Putamen (tissue), 1 donor: ENCODE data around the gene SNTG2.

Source experiments
- DNase-seq: peaks from one replicate; pipeline ENCODE4 v3.0.0-alpha.2; 2016; ENCODE audit warnings: low spot score

SNTG2 gene

GRCh38 chr2:1147873-1148612 lies 197.4 kb downstream of the SNTG2 start:
- DNase-seq, result no peak

GRCh38 chr2:1150724-1151511 lies 200.3 kb downstream of the SNTG2 start:
- DNase-seq, result no peak

- DNase-seq, result no peak
Measured at GRCh38 chr2:1152375-1152774, 201.7 kb downstream of the SNTG2 start.

GRCh38 chr2:1153920-1154319 lies 203.3 kb downstream of the SNTG2 start:
- DNase-seq, result no peak

- DNase-seq, result no peak
Measured at GRCh38 chr2:1154710-1155594, 204.3 kb downstream of the SNTG2 start.

- DNase-seq, result no peak
Measured at GRCh38 chr2:1156059-1156458, 205.4 kb downstream of the SNTG2 start.

- DNase-seq, result no peak
Measured at GRCh38 chr2:1156531-1156930, 205.9 kb downstream of the SNTG2 start.

- no peak for DNase-seq
Measured at GRCh38 chr2:1157107-1157506, 206.5 kb downstream of the SNTG2 start.

- DNase-seq, result no peak
Measured at GRCh38 chr2:1159013-1159412, 208.4 kb downstream of the SNTG2 start.

- no peak for DNase-seq
Measured at GRCh38 chr2:1162246-1162645, 211.6 kb downstream of the SNTG2 start.

- no peak for DNase-seq
Measured at GRCh38 chr2:1162768-1163584, 212.3 kb downstream of the SNTG2 start.

- DNase-seq, result no peak
Measured at GRCh38 chr2:1166976-1167375, 216.3 kb downstream of the SNTG2 start.

- DNase-seq, result no peak
Measured at GRCh38 chr2:1168846-1169245, 218.2 kb downstream of the SNTG2 start.

GRCh38 chr2:1169291-1169949 lies 218.8 kb downstream of the SNTG2 start:
- DNase-seq, result no peak

GRCh38 chr2:1170241-1170640 lies 219.6 kb downstream of the SNTG2 start:
- no peak for DNase-seq

GRCh38 chr2:1170711-1171110 lies 220.1 kb downstream of the SNTG2 start:
- DNase-seq, result no peak

GRCh38 chr2:1173528-1173927 lies 222.9 kb downstream of the SNTG2 start:
- DNase-seq, result no peak

GRCh38 chr2:1181893-1182292 lies 231.2 kb downstream of the SNTG2 start:
- DNase-seq, result no peak

GRCh38 chr2:1183300-1183699 lies 232.7 kb downstream of the SNTG2 start:
- DNase-seq, result no peak

GRCh38 chr2:1186421-1186820 lies 235.8 kb downstream of the SNTG2 start:
- DNase-seq, result no peak

GRCh38 chr2:1187189-1187588 lies 236.5 kb downstream of the SNTG2 start:
- no peak for DNase-seq
